ENCODE results near the gene P2RX3.
"Not testable (repeated sequence)": the region's sequence is repeated elsewhere in the genome, so short reads cannot be mapped to it uniquely, and the experiment has no call there.

The P2RX3 gene

DNA sequence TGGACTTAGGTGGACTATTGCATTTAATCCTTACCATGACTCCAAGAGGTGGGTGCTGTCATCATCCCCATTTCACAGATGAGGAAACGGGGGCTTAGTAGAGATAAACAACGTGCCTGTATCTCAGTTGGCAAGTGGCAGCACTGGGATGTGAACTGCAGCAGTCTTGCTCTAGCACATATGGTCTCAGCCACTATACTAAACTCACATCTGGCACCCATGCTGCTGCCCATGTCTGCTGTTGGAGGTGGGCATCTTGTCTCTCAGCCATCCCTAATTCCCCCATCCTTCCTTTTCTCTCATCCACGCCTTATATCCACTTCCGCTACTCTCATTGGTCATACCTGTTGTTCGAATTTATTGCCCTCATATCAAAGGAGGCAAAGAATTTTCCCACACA lies 39.0 kb downstream of the P2RX3 start:
- no peak for FAIRE-seq

DNA sequence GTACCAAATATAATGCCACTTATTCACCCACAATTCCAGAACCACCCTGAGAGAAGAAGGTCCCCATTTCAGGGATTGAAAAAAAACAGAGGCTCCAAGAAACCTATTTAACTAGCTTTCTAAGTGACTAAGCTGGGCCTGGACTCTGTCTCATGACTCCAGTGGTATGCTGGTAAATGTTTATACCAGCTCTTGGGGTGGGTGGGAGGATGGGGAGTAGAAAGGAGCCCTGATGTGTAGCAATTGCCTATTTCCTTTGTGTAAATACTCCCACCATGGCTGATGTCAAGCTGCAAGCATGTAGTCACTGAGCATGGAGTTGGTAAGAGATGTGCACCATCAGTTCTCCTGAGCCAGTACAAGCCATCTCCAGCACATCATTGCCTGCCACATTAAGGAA lies 40.0 kb downstream of the P2RX3 start:
- no peak for FAIRE-seq

DNA sequence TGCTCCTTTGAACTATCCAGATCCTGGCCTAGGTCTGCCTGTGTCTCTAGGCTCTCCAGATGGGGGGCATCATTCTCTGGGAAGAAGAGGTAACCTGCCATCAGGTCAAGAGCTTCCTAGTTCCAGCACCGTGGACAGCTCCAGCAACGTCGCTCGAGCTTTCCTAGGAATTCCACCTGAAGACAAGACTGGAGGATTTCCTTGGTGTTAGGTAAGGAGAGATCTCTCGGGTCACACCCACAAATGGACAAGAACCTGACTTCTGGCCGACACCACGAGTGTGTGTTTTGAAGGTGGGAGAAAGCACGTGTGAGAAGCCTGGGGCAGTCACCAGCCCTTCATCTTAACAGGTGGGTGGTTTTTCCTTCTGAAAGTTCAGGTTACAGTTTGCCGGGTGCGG lies 41.6 kb downstream of the P2RX3 start:
- FAIRE-seq, result no peak

DNA sequence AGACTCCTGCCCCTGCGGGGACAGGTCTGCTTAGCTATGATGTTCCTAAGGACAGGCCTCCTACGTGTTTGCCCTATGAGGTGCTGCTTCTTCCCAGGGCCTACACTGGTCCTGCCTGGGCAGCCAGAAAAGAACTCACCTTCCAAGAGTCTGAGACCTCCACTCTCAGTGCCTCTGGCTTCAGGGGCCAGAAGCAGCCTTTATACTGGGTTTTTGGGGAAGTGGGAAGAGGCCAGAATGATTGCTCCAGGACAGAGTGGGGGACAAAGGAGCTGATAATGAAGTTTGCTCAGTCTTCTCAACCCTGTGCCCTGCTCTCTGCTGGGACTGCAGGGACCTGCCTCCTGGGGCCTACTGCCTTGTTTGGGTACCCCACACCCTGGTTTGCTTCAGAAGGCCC lies 42.8 kb downstream of the P2RX3 start, which contains the start of gene PRG3:
Gene PRG3 (minus strand): TSS at position 176 of the 400 bp plus-strand sequence. CDS start 442 bp downstream, outside the sequence.
- FAIRE-seq, result no peak

DNA sequence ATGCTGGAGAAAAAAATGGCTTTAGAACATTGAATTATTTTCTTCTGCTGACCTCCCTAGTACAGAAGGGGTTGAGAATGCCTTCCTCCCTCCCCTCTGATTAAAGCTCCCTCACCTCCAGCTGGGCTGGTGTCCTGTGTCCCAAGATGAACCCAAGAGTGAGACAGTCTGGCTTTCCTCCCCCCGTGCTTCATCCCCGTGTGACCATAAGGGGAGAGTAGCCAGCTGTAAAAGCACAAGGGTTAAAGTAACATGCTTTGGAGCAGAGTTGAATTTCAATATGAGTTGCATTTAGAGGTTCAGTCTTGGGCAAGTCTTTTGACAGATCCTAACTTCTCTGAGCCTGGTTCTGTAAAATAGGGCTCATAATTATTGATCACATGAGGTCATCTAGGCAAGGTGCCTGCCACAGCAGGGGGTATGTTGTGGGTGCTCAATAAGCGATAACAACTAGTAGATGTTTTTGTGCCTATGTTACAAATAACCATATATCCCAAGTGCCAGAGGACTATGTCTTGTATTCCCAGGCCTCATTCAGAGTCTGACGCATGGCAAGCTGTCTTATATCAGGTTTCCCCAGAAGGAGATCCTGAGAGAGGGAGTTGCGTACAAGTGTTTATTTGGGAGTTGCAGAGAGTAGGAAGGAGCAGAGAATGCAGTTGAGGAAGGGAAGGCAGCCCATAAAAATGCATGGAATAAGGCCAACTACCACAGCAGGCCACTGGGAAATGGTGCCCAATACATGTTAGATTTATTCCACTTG lies 48.2 kb downstream of the P2RX3 start:
- no peak for FAIRE-seq

DNA sequence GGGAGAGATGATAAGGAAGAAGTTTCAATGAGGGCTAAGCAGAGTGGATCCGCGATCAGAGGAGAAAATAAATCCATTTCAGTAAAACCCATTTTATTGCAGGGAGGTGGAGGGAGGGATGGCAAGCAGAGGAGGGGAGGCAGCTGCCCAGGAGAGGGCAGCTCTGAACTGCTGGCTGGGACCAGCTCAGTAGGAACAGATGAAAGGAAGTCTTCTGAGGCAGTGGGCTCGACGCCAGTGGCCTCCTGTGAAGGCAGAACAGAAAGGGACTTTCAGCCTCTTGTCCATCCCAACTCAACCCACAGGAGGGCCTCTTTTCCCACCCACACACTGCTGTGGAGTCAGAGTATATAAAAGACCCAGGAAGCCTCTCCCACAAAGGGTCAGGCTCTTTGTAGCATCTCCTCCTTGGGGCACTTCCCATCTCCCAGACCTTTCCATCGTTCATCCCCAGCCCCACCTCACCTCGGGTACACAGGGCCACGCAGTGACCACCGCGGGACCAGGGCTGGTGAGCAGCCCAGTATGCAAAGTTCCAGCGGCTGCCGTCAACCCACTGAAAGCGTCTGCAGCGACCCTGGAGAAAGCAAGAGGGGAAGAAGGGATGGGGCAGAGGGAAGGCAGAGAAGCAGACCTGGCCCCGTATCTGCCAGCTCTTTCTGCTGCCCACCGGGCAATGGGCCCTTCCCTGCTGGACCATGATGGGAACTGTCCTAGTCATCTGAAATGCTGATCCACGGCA lies 49.3 kb downstream of the P2RX3 start:
- FAIRE-seq, result no peak

DNA sequence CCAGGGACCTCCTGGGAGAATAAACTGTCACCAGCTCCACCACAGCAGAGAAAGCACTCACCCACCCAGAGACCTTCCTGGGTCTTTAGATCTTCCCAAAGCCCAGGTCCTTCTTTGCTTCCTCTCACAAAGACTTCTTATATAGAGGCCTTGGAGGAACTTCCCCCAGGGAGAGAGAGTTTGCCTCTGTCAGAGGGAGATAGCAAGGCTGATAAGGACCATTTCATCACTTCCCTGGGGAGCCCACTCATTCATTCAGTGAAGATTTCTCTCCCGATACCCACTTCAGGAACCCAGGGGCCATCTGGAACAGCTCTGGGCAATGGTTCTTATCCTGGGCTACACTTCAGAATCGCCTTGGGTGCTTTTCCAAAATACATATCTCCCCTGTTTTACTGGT lies 52.4 kb downstream of the P2RX3 start, which contains the start of gene PRG2:
Gene PRG2 (minus strand): TSS at position 116 of the 400 bp plus-strand sequence. CDS start 706 bp downstream, outside the sequence.
- no peak for FAIRE-seq

DNA sequence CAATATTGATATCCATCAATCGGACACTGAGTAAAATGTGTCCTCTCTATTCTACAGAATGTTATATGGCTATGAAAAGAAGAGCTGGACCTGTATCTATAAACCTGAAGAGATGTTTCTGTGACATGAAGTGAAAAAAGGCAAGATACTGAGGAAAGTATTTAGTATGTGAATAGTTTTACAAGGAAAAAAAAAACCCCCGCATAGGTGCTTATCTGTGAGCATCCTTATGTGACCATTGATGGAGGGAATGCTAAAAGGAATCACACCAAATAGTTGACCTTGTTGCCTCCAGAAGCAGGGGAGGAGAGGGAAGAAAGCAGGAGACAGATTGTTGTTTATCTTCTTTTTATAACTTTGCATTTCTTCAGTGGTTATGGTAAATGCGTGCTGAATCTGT lies 53.0 kb downstream of the P2RX3 start:
- no peak for FAIRE-seq

DNA sequence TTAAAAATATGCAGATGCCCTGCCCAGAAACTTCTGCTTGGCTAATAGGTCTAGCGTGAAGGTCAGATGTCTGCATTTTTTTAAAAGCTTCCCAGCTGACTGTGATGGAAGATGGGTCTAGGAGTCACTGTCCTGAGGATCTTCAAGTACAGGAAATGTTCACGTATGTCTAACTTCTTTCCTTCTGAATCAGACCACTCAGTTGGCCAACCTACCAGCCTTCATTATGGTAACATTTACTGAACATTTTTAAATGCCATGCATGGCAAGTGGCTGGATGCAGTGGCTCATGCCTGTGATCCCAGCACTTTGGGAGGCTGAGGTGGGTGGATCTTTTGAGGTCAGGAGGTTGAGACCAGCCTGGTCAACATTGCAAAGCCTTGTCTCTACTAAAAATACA lies 53.4 kb downstream of the P2RX3 start:
- FAIRE-seq, result no peak

DNA sequence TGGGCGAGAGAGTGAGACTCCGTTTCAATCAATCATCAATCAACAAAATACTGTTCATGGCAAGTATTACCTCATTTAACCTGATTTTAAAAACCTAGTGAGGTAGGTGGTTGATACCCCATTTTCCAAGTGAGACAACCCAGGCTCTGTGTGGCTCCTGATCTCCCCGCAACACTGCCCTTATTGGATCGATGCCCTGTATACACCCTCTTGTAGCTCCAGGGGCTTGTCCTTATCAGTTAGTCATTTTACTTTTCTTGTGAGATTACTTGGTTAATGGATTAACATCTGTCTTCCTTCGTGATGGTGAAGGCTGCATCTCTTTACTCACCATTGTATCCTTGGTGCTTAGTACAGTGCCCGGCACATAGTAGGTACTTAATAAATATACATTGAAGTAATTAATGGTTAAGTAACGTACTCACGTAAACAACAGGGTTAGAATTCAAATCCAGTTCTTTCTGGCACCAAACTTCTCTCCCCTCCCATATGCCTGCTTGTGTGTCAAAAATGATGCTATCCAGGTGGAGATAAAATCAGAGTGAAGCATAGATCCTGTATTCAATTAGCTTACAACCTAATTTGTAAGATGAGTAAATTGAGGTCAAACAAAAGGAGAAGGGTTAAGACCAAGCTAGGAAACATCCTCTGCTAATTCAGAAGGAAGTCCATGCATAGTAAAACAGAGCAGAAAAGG lies 54.1 kb downstream of the P2RX3 start:
- no peak for FAIRE-seq

DNA sequence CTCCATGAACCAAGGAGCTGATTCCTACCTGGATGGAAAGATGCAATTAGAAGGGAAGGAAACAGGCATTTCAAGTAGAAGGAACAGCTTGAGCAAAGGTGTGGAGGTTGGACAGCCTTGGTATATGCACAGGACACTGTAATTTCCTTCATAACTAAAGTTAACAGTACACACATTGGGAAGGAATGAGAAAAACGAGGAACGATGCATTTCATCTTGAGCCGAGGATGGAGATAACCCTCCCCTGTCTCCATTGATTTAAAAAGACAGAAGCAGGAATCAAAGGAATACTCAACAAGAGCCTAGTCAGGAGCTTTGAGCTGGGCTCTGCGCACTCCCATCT lies 54.6 kb downstream of the P2RX3 start:
- no peak for FAIRE-seq

DNA sequence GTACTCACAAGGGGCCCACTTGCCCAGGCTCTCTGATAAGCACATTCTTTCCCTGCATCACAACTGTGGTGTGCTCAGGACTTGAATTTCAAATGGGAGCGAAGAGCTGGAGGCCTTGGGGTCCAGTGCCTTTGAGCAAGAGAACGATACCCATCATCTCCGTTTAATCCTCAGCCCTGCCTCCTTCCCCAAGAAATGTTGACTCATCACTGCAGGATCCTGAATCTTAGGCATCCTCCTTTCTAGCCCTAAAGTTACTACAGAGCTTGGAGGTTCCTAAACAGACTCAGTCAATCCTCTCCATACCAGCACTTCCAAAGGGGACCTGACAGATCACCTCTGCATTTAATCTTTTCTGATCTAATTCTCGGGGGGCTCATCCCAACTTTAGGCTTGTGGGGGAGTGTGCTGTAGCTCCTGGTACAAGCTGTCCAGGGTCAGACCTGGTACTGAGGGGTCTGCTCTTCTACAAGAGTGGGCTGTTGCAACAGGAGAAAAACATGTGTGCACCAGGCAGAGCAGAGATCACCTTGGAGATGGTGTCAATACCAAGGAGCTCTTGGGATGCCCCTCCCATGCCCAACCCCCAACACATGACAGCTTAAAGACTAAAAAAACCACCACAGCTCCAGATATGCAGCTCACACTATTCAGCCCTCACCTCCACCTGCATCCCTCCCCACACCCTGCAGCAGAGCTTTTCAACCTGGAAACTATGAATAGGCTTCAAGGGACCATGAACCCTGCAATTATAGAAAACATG lies 56.2 kb downstream of the P2RX3 start:
- FAIRE-seq, result no peak

DNA sequence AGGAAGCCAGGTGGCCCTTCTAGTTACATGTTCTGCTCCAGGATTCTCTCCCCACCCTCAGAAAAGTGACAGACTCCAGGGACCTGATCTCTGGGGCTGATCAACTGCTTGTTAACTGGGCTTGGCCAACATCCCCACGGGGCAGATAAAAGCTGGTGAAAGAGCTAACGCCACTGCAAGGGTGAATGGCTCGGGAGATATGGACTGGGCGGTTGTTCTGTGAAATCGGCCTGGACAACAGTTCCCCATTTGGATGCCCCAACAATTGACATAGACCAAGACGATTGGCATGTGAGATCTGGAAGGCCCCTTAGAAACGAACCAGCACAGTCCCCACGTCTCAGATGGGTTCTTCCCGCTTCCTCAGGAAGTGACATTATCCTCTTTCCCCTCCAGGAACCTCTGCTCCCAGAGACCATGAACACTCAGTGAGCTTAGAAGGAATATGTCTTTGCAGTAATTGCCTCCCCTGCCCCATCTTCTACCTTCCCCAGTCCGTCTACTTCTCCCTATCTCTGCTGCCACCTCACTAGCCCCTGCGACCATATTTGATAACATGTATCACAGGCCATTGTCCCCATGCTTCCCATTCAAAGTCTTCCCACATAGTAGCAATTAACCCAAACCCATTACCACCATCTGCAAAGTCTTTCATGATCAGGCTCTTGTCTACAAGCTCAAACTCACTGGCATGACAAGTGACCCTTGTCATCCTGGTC lies 57.9 kb downstream of the P2RX3 start:
- FAIRE-seq, result no peak

DNA sequence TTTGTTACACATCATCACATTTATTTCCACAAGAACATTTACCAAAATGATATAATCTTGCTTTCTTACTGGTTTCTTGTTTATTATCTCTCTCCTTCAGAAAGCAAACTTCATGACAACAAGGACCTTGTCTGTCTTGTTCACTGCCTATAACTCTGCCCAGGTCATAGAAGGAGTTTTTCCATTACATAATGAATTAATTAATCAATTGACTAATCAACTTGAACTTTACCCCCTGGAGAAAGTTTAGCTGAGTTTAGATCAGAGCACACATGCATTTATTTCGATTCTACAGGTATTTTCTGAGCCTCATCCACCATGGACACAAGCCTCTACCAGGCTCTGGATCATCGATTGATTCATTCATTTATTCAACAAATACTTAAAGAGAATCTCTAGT lies 58.6 kb downstream of the P2RX3 start:
- FAIRE-seq, result no peak

DNA sequence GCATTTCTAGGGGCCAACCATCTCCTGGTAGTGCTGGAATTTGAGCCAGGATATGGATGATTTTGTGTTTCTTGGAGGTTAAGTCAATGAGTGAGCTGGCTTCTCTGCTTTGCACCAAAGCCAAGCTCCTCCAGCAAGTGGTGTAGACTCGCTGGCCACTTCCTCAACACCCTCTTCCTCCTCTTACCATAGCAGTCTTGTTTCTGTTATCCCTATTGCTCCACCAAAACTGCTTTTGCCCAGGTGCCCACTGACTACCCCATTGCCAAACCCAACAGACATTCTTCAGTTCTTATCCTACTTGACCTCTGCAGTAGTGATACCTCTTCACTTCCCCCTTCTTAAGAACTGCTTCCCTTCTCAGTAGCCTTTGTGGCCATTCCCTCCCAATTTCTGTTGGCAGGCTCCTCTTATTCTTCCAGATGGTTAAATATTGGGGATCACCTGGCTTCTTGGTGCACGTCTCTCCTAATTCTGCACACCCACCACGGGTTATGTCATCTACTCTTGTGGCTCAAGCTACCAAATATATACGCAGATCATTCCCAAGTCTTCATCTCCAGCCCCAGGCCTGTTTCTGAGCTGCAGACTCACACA lies 59.3 kb downstream of the P2RX3 start:
- no peak for FAIRE-seq

DNA sequence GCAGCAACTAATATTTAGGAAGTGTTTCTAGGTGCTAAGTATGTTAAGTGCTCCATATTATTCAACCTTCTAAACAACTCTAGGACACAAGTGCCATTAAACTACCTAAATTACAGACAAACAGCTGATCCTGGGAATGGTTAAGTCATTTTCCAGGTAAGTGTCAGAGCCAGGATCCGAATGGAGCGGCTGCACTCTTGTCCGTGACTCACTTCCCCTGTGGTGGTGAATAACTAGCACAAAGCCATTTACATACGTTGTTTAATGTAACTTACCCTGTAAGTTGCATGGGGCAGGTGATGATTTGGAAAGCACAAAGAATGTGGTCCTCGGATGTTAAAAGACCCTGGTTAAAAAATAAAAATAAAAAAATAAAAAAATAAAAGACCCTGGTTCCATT lies 61.1 kb downstream of the P2RX3 start:
- no peak for FAIRE-seq

DNA sequence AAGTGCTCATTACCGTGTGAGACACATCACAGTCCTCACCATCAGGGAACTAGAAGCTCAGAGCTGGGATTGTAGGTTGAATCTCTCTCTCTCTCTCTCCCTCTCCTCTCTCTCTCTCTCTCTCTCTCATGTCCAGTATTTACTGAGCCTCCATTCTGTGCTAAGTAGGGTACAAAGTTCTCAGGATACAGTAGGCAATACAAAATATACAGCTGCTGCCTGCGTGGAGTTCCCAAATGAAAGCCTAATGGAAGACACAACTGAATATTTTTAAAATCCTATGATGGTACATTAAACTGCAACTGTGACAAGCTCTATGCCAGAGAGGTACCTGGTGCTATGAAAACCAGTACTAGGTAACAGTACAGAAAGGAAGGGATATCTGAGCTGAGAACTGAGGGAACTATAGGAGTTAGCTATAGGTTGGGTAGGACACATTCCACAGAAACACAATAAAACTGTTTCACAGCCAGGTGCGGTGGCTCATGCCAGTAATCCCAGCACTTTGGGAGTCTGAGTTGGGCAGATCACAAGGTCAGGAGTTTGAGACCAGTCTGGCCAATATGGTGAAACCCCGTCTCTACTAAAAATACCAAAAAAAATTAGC lies 61.9 kb downstream of the P2RX3 start:
- FAIRE-seq, result no peak

DNA sequence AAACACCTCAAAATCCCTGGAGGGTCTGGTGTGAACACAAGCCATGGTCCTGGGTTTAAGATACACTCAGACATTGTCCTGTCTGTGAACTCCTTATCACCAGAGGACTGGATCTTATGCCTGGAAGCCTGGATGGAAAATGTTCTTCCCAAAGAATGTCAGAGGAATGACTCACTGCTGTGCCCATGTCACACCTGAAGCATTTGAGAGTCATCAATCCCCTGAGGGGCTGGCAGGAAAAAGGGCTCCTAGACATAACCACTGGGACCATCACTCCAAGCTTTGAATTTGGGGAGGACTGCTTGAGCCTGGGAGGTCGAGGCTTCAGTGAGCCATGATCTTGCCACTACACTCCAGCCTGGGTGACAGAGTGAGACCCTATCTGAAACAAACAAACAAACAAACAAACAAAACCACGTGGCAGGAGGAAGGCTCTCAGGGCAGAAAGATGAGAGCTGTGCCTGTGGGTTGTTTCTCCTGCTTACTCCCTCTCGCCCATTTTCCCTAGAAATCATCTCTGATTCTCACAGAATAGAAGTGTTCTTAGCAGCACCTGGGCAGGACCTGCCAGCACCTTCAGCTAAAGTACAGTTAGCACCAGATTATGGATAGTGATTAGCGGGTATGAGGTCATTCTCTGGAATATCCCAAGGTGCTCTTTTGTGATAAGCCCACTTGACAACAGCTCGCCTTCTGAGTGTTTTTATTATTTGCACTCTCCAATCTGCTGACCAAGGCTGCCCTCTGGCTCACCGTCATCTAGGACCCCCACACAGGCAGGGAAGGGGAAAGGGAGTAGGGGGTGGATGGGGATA lies 64.2 kb downstream of the P2RX3 start:
- FAIRE-seq, result no peak

DNA sequence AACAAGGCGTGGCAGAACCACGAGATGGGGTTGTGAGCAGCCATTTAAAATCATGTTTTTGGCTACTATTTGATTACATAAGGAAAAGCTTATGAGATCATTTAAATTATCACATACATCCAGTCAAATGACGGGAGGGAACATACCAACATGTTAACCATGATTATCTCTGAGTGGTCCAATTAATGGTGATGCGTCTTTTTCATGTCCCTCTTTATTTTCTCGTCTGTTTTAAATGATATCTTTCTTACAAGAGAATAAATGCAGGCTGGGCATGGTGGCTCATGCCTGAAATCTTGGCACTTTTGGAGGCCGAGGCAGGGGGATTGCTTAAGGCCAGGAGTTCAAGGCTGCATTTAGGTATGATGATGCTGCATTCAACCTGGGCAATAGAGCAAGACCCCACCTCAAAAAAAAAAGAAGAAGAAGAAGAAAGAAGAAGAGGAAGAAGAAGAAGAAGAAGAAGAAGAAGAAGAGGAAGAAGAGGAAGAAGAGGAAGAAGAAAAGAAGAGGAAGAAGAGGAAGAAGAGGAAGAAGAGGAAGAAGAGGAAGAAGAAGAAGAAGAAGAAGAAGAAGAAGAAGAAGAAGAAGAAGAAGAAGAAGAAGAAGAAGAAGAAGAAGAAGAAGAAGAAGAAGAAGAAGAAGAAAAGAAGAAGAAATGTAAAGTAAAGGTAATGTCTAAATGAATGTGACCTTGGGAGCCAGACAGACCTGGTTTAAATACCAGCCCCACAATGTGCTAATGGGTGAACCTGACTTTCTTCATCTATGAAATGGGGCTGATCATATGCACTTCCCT lies 65.0 kb downstream of the P2RX3 start:
- FAIRE-seq, result not testable (repeated sequence)

DNA sequence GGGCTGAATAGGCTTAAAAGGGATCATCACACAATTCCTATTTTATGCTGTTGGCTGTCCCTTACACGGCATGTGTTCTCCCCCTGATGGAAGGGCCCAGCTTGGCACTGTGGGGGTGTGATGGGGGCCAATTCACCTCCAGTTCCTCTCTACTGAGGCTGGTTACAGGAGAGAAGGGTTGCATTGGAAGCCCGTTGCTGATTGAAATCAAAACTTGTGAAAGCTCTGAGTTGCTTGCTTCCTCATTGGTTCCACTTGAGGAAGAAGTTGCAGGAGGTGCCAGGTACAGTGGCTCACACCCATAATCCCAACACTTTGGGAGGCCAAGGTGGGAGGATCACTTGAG lies 65.6 kb downstream of the P2RX3 start:
- FAIRE-seq, result no peak
